Testis (tissue), 3 donors: ENCODE measurements around the gene ILDR1. TPM values are rescaled to one million over a fixed set of nuclear protein-coding genes. Genes with fewer than 3 reads are reported as not detected.

Experiments
- DNase-seq: peaks from one replicate; pipeline ENCODE4 v3.0.0-alpha.2; 2019
- H3K27ac ChIP-seq, 2 donors: fragments of 200-600 bp; sonication (generic); one replicate each; pipeline ENCODE4 v1.5.1; 2019
- H3K27me3 ChIP-seq: fragments of 200-600 bp; sonication (generic); one replicate; pipeline ENCODE4 v1.5.1; 2019
- H3K36me3 ChIP-seq: fragments of 200-600 bp; sonication (generic); one replicate; pipeline ENCODE4 v1.5.1; 2017; ENCODE audit warnings: low read depth; ENCODE audit errors: missing control alignments
- H3K4me1 ChIP-seq: fragments of 200-600 bp; sonication (generic); one replicate; pipeline ENCODE4 v1.5.1; 2019
- H3K4me3 ChIP-seq, 2 donors: fragments of 200-600 bp; sonication (generic); one replicate each; pipeline ENCODE4 v1.5.1; 2017 to 2019
- H3K9me3 ChIP-seq: fragments of 200-600 bp; sonication (generic); one replicate; pipeline ENCODE4 v1.5.1; 2017
- CTCF ChIP-seq, 3 experiments: fragments of 450-650 bp in 2 of 3; fragments of 200-600 bp in 1 of 3; sonication (generic) in 1 of 3; IDR thresholded peaks; one replicate each; pipeline ENCODE4 v1.5.1; 2016 to 2019; ENCODE audit warnings: antibody characterized with exemption in 3 of 3, mild to moderate bottlenecking in 2 of 3, moderate library complexity in 1 of 3
- POLR2A ChIP-seq: fragments of 450-650 bp; IDR thresholded peaks from one replicate; pipeline ENCODE4 v1.6.1; 2017; ENCODE audit warnings: antibody characterized with exemption, mild to moderate bottlenecking, moderate library complexity
- WGBS, 2 donors: methylation state at CpG; one replicate each; pipeline ENCODE4 v1.1.5; 2018; 5-methylcytosine and 5-hydroxymethylcytosine counted together
- intact Hi-C: fragments of 100-400 bp; cut with DNase I; formaldehyde crosslinking; loops from one replicate; pipeline ENCODE4 v1.15.1; 2023; ENCODE audit warnings: low total_unique reads
- polyA plus RNA-seq: library from polyadenylated mRNA; stranded (reverse); fragments of 350-450 nt; fragmentation: Illumina TruSeq; extraction: RNeasy Lipid Tissue Mini Kit (QIAGEN cat#74804); gene quantifications from one replicate; pipeline ENCODE4 v1.2.3, GENCODE V29; 2014; ENCODE audit warnings: low read depth, low replicate concordance; ENCODE audit not compliant: insufficient read depth
- total RNA-seq, 2 donors: library from RNA; depleted of rRNA; stranded (reverse); fragments of >200 nt; gene quantifications; one replicate each; pipeline ENCODE4 v1.2.3, GENCODE V29; 2016

Gene ILDR1
- total and polyA plus RNA-seq, 3 donors from 2014 or later, result 1.4 to 3.2 (median 3.2) TPM

GRCh38 chr3:121975702-121976302 is 46.2 kb downstream of the ILDR1 start:
- no peak for TF ChIP-seq CTCF (IDR thresholded peaks at IDR 0.05)
- TF ChIP-seq POLR2A, result no peak
- no peaks in the 10 kb centered on the region for H3K27me3 ChIP-seq
- no peak overlapping the region for H3K27ac ChIP-seq
- no peak overlapping the region for H3K4me3 ChIP-seq
- no peak for DNase-seq
- WGBS, 2 donors, result 88 to 100% methylated on average over 1 of the region's 1 CpG
- H3K36me3 ChIP-seq, result no peaks in the 10 kb centered on the region
- no peaks in the 10 kb centered on the region for H3K9me3 ChIP-seq
- no peaks in the 10 kb centered on the region for H3K4me1 ChIP-seq
- intact Hi-C loops, result no loop called here

DNA sequence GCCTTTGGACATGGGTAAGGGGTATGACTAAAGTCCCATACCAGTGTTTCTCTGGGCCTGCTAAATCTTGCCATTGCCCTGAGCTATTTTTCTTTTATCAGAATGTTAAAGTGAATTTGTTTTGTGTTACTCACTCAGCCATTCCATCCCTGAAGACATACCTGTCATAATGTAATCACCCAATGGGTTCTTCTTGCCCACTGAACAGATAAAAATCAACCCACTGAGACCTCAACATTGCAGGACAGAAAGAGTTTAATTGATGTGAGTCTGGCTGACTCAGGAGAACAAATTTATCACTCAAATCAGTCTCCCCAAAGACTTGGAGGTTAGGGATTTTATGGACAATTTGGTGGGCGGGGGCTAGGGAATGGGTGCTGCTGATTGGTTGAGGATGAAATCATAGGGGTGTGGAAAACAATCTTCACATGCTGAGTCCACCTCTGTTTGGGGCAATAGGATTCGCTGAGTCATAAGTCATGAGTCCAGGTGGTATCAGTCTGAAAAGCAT is 47.4 kb downstream of the ILDR1 start:
- Histone ChIP-seq H3K27me3 (no peaks in the 10 kb centered on the region), H3K4me1 (no peaks in the 10 kb centered on the region), H3K27ac (no peak overlapping the region), H3K4me3 (no peak overlapping the region), H3K9me3 (no peaks in the 10 kb centered on the region), H3K36me3 (no peaks in the 10 kb centered on the region)
- TF ChIP-seq CTCF (IDR thresholded peaks at IDR 0.05) (no peak), POLR2A (no peak)
- intact Hi-C loops, result no loop called here
- 94 to 95% methylated on average over 2 of the region's 2 CpGs for WGBS, 2 donors
- no peak for DNase-seq

DNA sequence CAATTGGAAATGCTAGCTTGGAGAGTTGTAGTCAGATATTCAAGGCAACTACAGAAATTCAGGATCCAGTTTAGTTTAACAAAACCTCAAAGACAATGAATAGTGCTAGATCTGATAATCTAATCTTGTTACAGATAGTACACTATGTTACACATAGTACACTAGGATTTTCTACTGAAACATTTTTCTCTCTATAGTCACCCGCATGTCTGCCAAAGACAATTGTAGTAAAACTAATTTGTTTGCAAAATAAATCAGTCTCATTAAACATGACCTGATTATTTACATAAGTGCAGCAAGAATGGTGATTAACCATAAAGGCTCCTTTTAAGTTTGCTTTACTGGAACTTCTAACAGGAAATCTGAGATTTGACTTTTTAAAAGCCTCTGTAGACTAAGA is 52.0 kb downstream of the ILDR1 start:
- intact Hi-C loops, result no loop called here

GRCh38 chr3:121969631-121970030 is 52.4 kb downstream of the ILDR1 start:
- Histone ChIP-seq H3K36me3 (no peaks in the 10 kb centered on the region), H3K27me3 (no peaks in the 10 kb centered on the region), H3K27ac (no peak overlapping the region), H3K4me3 (no peak overlapping the region), H3K9me3 (no peaks in the 10 kb centered on the region), H3K4me1 (no peaks in the 10 kb centered on the region)
- DNase-seq, result no peak
- TF ChIP-seq POLR2A (no peak), CTCF (IDR thresholded peaks at IDR 0.05) (no peak)
- WGBS, 2 donors, result 82 to 90% methylated on average over 2 of the region's 2 CpGs
- intact Hi-C loops, result no loop called here

More for the DNA sequence above, 52.0 kb downstream of the ILDR1 start:
- no peak for DNase-seq
- Histone ChIP-seq H3K27me3 (no peaks in the 10 kb centered on the region), H3K4me3 (no peak overlapping the region), H3K27ac (no peak overlapping the region), H3K36me3 (no peaks in the 10 kb centered on the region), H3K4me1 (no peaks in the 10 kb centered on the region), H3K9me3 (no peaks in the 10 kb centered on the region)
- no peak for TF ChIP-seq POLR2A
- no peak for TF ChIP-seq CTCF (IDR thresholded peaks at IDR 0.05)
- WGBS, 2 donors, result 46 to 72% methylated on average over 1 of the region's 1 CpG

DNA sequence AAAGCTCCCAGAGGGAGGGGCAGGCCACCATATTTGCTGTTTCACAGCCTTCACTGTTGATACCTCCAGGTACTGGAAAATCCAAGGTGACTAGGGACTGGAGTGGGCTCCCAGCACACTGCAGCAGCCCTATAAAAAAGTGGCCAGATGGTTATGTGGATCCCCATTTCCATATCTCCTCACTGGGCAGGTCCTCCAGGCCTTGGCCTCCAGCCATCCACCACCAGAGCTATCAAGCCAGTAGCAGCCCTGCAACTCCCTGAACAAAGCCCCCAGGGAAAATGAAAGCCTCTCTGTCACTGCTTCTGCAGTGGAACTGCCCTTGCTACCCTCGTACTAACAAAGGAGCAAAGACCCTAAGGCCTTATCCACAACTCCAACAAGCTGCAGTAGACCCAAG is 58.4 kb downstream of the ILDR1 start:
- no peaks in the 10 kb centered on the region for H3K36me3 ChIP-seq
- TF ChIP-seq CTCF (IDR thresholded peaks at IDR 0.05) (no peak), POLR2A (no peak)
- no peak overlapping the region for H3K27ac ChIP-seq
- 57% methylated on average over 1 of the region's 1 CpG; no CpG with 5 or more reads in 1 of the 2 donors for WGBS, 2 donors
- no peak overlapping the region for H3K4me3 ChIP-seq
- H3K9me3 ChIP-seq, result no peaks in the 10 kb centered on the region
- H3K4me1 ChIP-seq, result no peaks in the 10 kb centered on the region
- H3K27me3 ChIP-seq, result no peaks in the 10 kb centered on the region
- DNase-seq, result no peak
- intact Hi-C loops, result no loop called here
